AG04450 (cell line): ENCODE measurements around the gene MDP1. TPM values are rescaled to one million over a fixed set of nuclear protein-coding genes. Genes with fewer than 3 reads are reported as not detected.
"Not testable (repeated sequence)": the region's sequence is repeated elsewhere in the genome, so short reads cannot be mapped to it uniquely, and the experiment has no call there.

Experiments
- CTCF ChIA-PET: fragments of 300-600, 350-600 bp; formaldehyde crosslinking; extraction: SDS; loops from one replicate; lab custom pipeline; 2022; ENCODE audit warnings: antibody characterized with exemption, inconsistent platforms; lab: Charles Lee
- POLR2A ChIA-PET: fragments of 350-600 bp; formaldehyde crosslinking; extraction: SDS; loops from one replicate; lab custom pipeline; 2021; ENCODE audit warnings: antibody characterized with exemption, inconsistent platforms; lab: Yijun Ruan, JAX
- DNase-seq: peaks from one replicate; pipeline ENCODE4 v3.0.0-alpha.2; 2011; ENCODE audit warnings: low read depth, low spot score
- H3K27ac ChIP-seq: one replicate; pipeline ENCODE4 v1.5.1; 2012; ENCODE audit warnings: low read depth, low read length, control low read depth
- H3K27me3 ChIP-seq: one replicate; pipeline ENCODE4 v1.6.0; 2012; ENCODE audit warnings: low read length; ENCODE audit not compliant: control insufficient read depth, insufficient read depth
- H3K4me3 ChIP-seq: 2 replicates; pipeline ENCODE4 v1.5.1; 2011; ENCODE audit warnings: mild to moderate bottlenecking, low read depth, low read length, control low read depth
- H3K9me3 ChIP-seq: 2 replicates; pipeline ENCODE4 v1.5.1; 2012; ENCODE audit warnings: low read length; ENCODE audit not compliant: control insufficient read depth, insufficient read depth
- CTCF ChIP-seq: IDR thresholded peaks from 2 replicates; pipeline ENCODE4 v1.5.1; 2011; ENCODE audit warnings: low read depth, low read length, control low read depth, inconsistent platforms
- polyA plus RNA-seq: library from polyadenylated mRNA; depleted of rRNA; stranded (reverse); fragments of >200 nt; gene quantifications from 2 replicates; pipeline ENCODE4 v1.2.3, GENCODE V29; 2011

Gene MDP1
- polyA plus RNA-seq, 1 experiment: 16.1 TPM

- no peaks in the 10 kb centered on the region for H3K9me3 ChIP-seq
- TF ChIP-seq CTCF: no peak
- no peak for DNase-seq
- POLR2A ChIA-PET: interaction anchor here (0.7 to 1.1 kb wide), 2 partner anchors 34 to 101 kb away, joined by 3 to 5 read pairs; partner anchors contain the start of gene CHMP4A
- CTCF ChIA-PET: interaction anchor here (0.7 to 2.6 kb wide), 5 partner anchors 25 to 90 kb away, joined by 3 to 14 read pairs (median 5); partner anchors contain the start of gene CIDEB
- H3K4me3 ChIP-seq: no peak overlapping the region
- no peak overlapping the region for H3K27ac ChIP-seq
- H3K27me3 ChIP-seq: no peaks in the 10 kb centered on the region
Observed at GRCh38 chr14:24247422-24247821, 31.6 kb upstream of the MDP1 start.

- H3K27ac ChIP-seq: no peak overlapping the region
- ChIA-PET POLR2A (interaction anchor here (1.1 to 1.6 kb wide), 2 partner anchors 31 to 33 kb away, joined by 3 to 8 read pairs; partner anchors contain the start of genes CHMP4A and MDP1), CTCF (interaction anchor here (0.9 to 2.6 kb wide), 4 partner anchors 9 to 62 kb away, joined by 5 to 14 read pairs (median 6); partner anchors contain the start of gene CIDEB)
- H3K27me3 ChIP-seq: no peaks in the 10 kb centered on the region
- DNase-seq: no peak
- H3K4me3 ChIP-seq: no peak overlapping the region
- TF ChIP-seq CTCF: no peak
- H3K9me3 ChIP-seq: no peaks in the 10 kb centered on the region
Observed at GRCh38 chr14:24246765-24247212, 30.9 kb upstream of the MDP1 start.

- POLR2A ChIA-PET: interaction anchor here (1.3 to 1.6 kb wide), 2 partner anchors 26 to 30 kb away, joined by 4 to 8 read pairs; partner anchors contain the start of genes MDP1 and RABGGTA
- not testable (repeated sequence) for H3K4me3 ChIP-seq, H3K27ac ChIP-seq, H3K9me3 ChIP-seq, H3K27me3 ChIP-seq, DNase-seq
- CTCF ChIA-PET: interaction anchor here (1.1 to 5.6 kb wide), 2 partner anchors 54 to 186 kb away, joined by 4 to 84 read pairs; partner anchors contain the start of genes DHRS1 and NOP9
Observed at GRCh38 chr14:24245350-24245749, 29.5 kb upstream of the MDP1 start.

- no peaks in the 10 kb centered on the region for H3K9me3 ChIP-seq
- CTCF ChIA-PET: interaction anchor here (0.6 to 5.6 kb wide), 20 partner anchors 8 to 1328 kb away, joined by 3 to 84 read pairs (median 6); partner anchors contain the start of genes CIDEB, DHRS1, NOP9 and RABGGTA
- peak overlapping the region; percentile 92 for H3K4me3 ChIP-seq
- POLR2A ChIA-PET: interaction anchor here (0.8 to 2.2 kb wide), 7 partner anchors 9 to 56 kb away, joined by 4 to 50 read pairs (median 9); partner anchors contain the start of genes DHRS1, MDP1, NOP9 and RABGGTA
- no peaks in the 10 kb centered on the region for H3K27me3 ChIP-seq
- peak overlapping the region; percentile 99 for H3K27ac ChIP-seq
- DNase-seq: no peak
- TF ChIP-seq CTCF: no peak
Observed at GRCh38 chr14:24243336-24243836, 27.5 kb upstream of the MDP1 start.

- Histone ChIP-seq H3K4me3 (peak overlapping the region; percentile 92), H3K9me3 (no peaks in the 10 kb centered on the region), H3K27ac (peak overlapping the region; percentile 99), H3K27me3 (no peaks in the 10 kb centered on the region)
- ChIA-PET CTCF (interaction anchor here (0.6 to 5.6 kb wide), 24 partner anchors 10 to 1620 kb away, joined by 3 to 84 read pairs (median 4); partner anchors contain the start of genes CIDEB, DHRS1, IRF9 and NOP9), POLR2A (interaction anchor here (0.6 to 2.2 kb wide), 22 partner anchors 9 to 184 kb away, joined by 3 to 50 read pairs (median 6); partner anchors contain the start of genes CHMP4A, CIDEB, DCAF11 and DHRS1)
- TF ChIP-seq CTCF: peak; percentile 55
- DNase-seq: peak; percentile 72
Observed at GRCh38 chr14:24241829-24242443, 26.1 kb upstream of the MDP1 start.
